ENCODE data around the gene SHC2. TPM values are rescaled to one million over a fixed set of nuclear protein-coding genes. Genes with fewer than 3 reads are reported as not detected.

SHC2 gene
- total RNA-seq, 1 experiment from 2014 or later, result 16.6 TPM

- Histone ChIP-seq H2AFZ (ENCODE audit: low read length) (no peak overlapping the region), H3K9me3 (ENCODE audit: control insufficient read depth, low read depth, low read length) (no peaks in the 10 kb centered on the region), H4K8ac (replicated peaks; ENCODE audit: insufficient read length, low read depth, low read length) (no peak overlapping the region), H2AK5ac (ENCODE audit: insufficient read length, low read length) (no peak overlapping the region), H2BK5ac (ENCODE audit: insufficient read length, low read length) (no peak overlapping the region), H3K27me3 (ENCODE audit: insufficient read depth, low read length) (no peaks in the 10 kb centered on the region), H3K9ac (ENCODE audit: extremely low read depth, insufficient read length, low read length) (no peak overlapping the region), H4K5ac (ENCODE audit: insufficient read length, low read depth, low read length) (no peak overlapping the region), H3K14ac (ENCODE audit: insufficient read depth, low read length) (no peak overlapping the region; the same call in 1 of the 2 replicates), H3K4ac (ENCODE audit: low read depth, low read length) (no peak overlapping the region), H4K20me1 (ENCODE audit: control insufficient read depth, insufficient read depth, insufficient read length) (no peaks in the 10 kb centered on the region), H3K4me1 (ENCODE audit: insufficient read depth, low read length) (no peaks in the 10 kb centered on the region), H3K23ac (ENCODE audit: insufficient read length, low read depth, low read length) (no peak overlapping the region), H3K79me1 (ENCODE audit: insufficient read depth, low read depth, low read length, poor library complexity, severe bottlenecking) (no peaks in the 10 kb centered on the region), H3K4me2 (ENCODE audit: insufficient read depth, insufficient read length, low read length) (no peak overlapping the region), H3T11ph (ENCODE audit: low read length) (no peak overlapping the region), H3K56ac (ENCODE audit: insufficient read length, low read depth, low read length) (no peak overlapping the region), H2BK20ac (ENCODE audit: low read depth, low read length, poor library complexity, severe bottlenecking) (no peak overlapping the region), H2BK120ac (ENCODE audit: low read depth, low read length, poor library complexity, severe bottlenecking) (no peak overlapping the region), H3K18ac (ENCODE audit: insufficient read length, low read depth, low read length) (peak overlapping the region; percentile 21), H2BK15ac (ENCODE audit: low read depth, low read length) (no peak overlapping the region), H3K23me2 (ENCODE audit: insufficient read length, low read depth, low read length, poor library complexity, severe bottlenecking) (no peaks in the 10 kb centered on the region), H4K91ac (ENCODE audit: insufficient read length, low read depth, low read length) (no peak overlapping the region), H2BK12ac (ENCODE audit: insufficient read length, low read depth, low read length) (no peak overlapping the region), H3K27ac (ENCODE audit: insufficient read length, low read depth, low read length) (no peak overlapping the region), H3K79me2 (ENCODE audit: insufficient read depth, low read length) (no peaks in the 10 kb centered on the region)
- peaks cover 0 to 4% (median 3%) of the 10 kb centered on the region in 3 experiments; a peak in 4 of 7 replicates for H3K36me3 Mint-ChIP-seq (ENCODE audit: insufficient read depth in 1 of 3, low read depth in 3 of 3)
- TF ChIP-seq CTCF (conservative IDR thresholded peaks at IDR 0.05), result no peak
- no peak overlapping the region for H3K4me3 Mint-ChIP-seq
- peaks cover 3 to 4% of the 10 kb centered on the region in 2 experiments; a peak in 3 of 5 replicates for H3K9me3 Mint-ChIP-seq
- peaks cover 3 to 12% of the 10 kb centered on the region in 2 experiments; a peak in 3 of 4 replicates for H3K4me1 Mint-ChIP-seq
- peak overlapping the region in 1 of 3 experiments; percentile 67; a peak in 1 of 7 replicates for H3K27ac Mint-ChIP-seq
- H3K27me3 Mint-ChIP-seq (ENCODE audit: low read depth), result peaks cover 31% of the 10 kb centered on the region
- no CpG with 5 or more reads among the region's 24 CpGs for WGBS (ENCODE audit: extremely low coverage, insufficient read length, low lambda C conversion rate)
- DNase-seq, result no peak
These were observed 87.2 kb downstream of the SHC2 start for GRCh38 chr19:373391-374182.
